SK-N-SH (cell line): ENCODE measurements around the gene OSBP2. TPM values are rescaled to one million over a fixed set of nuclear protein-coding genes. Genes with fewer than 3 reads are reported as not detected.
A peak's percentile ranks its signal among the peaks of the same experiment; 100 is the strongest.

ENCODE experiments used
- CTCF ChIA-PET: fragments of 300-600, 350-600 bp; formaldehyde crosslinking; extraction: SDS; loops from one replicate; lab custom pipeline; 2021; lab: Yijun Ruan, JAX
- POLR2A ChIA-PET: fragments of 350-600 bp; sonication (Branson Sonifier 250); formaldehyde crosslinking; extraction: SDS; loops from one replicate; lab custom pipeline; 2020; ENCODE audit warnings: antibody characterized with exemption, inconsistent platforms; lab: Yijun Ruan, JAX
- DNase-seq: peaks from one replicate; pipeline ENCODE4 v3.0.0; 2012
- H2AFZ ChIP-seq: fragments of 200-600 bp; sonication (generic); 2 replicates; pipeline ENCODE4 v1.8.1; 2016; ENCODE audit warnings: antibody characterized with exemption, mild to moderate bottlenecking, low read depth
- H3F3A ChIP-seq: fragments of 200-600 bp; sonication (generic); replicated peaks from 2 replicates; pipeline ENCODE3; 2016; ENCODE audit warnings: antibody characterized with exemption, mild to moderate bottlenecking; ENCODE audit not compliant: insufficient read depth
- H3K27ac ChIP-seq, 2 experiments: fragments of 200-500 bp in 1 of 2; fragments of 200-600 bp in 1 of 2; sonication (Bioruptor generic) in 1 of 2; sonication (generic), shearing (Covaris generic) in 1 of 2; 2 replicates each; pipeline versions ENCODE4 v1.5.1 to v1.6.1; 2014 to 2016; ENCODE audit warnings: low read depth in 2 of 2, inconsistent platforms in 1 of 2, low read length in 1 of 2, mild to moderate bottlenecking in 1 of 2, mixed read lengths in 1 of 2
- H3K27me3 ChIP-seq: fragments of 200-600 bp; sonication (generic), shearing (Covaris generic); 2 replicates; pipeline ENCODE4 v1.6.1; 2016; ENCODE audit warnings: mixed run types; ENCODE audit not compliant: insufficient read depth
- H3K36me3 ChIP-seq, 2 experiments: fragments of 200-500 bp in 1 of 2; fragments of 200-600 bp in 1 of 2; sonication (Bioruptor generic) in 1 of 2; sonication (generic) in 1 of 2; replicated peaks in 1 of 2; 2 replicates each; pipeline versions ENCODE3 to v1.5.1; 2014 to 2016; ENCODE audit warnings: low read length in 1 of 2, mild to moderate bottlenecking in 1 of 2; ENCODE audit not compliant: insufficient read depth in 2 of 2, control insufficient read depth in 1 of 2
- H3K4me1 ChIP-seq, 2 experiments: fragments of 200-500 bp in 1 of 2; fragments of 200-600 bp in 1 of 2; sonication (Bioruptor generic) in 1 of 2; sonication (generic), shearing (Covaris generic) in 1 of 2; 2 replicates each; pipeline versions ENCODE4 v1.5.1 to v1.6.1; 2014 to 2016; ENCODE audit warnings: low read depth in 1 of 2, low read length in 1 of 2, mixed run types in 1 of 2; ENCODE audit not compliant: insufficient read depth in 2 of 2, control insufficient read depth in 1 of 2
- H3K4me2 ChIP-seq: fragments of 200-600 bp; sonication (generic), shearing (Covaris generic); 2 replicates; pipeline ENCODE4 v1.6.1; 2017; ENCODE audit warnings: mixed run types
- H3K4me3 ChIP-seq, 2 experiments: fragments of 200-500 bp in 1 of 2; fragments of 200-600 bp in 1 of 2; sonication (Bioruptor generic) in 1 of 2; sonication (generic), shearing (Covaris generic) in 1 of 2; 2 replicates each; pipeline versions ENCODE4 v1.5.1 to v1.8.1; 2014 to 2016; ENCODE audit warnings: low read depth in 2 of 2, inconsistent platforms in 1 of 2, low read length in 1 of 2, mild to moderate bottlenecking in 1 of 2, mixed read lengths in 1 of 2, moderate library complexity in 1 of 2
- H3K79me2 ChIP-seq: fragments of 200-600 bp; sonication (generic); 2 replicates; pipeline ENCODE4 v1.8.1; 2017; ENCODE audit warnings: mild to moderate bottlenecking; ENCODE audit not compliant: insufficient read depth
- H3K9ac ChIP-seq: fragments of 200-600 bp; sonication (generic); 2 replicates; pipeline ENCODE4 v1.6.1; 2017; ENCODE audit warnings: mixed run types
- H3K9me2 ChIP-seq: fragments of 200-600 bp; sonication (generic); 2 replicates; pipeline ENCODE4 v1.6.1; 2017; ENCODE audit warnings: mixed run types
- H3K9me3 ChIP-seq: fragments of 200-600 bp; sonication (generic); 2 replicates; pipeline ENCODE4 v1.6.1; 2017; ENCODE audit warnings: mixed run types, mild to moderate bottlenecking, moderate library complexity
- H4K20me1 ChIP-seq: fragments of 200-600 bp; sonication (generic); 2 replicates; pipeline ENCODE4 v1.6.1; 2017; ENCODE audit warnings: mild to moderate bottlenecking, mixed run types; ENCODE audit not compliant: insufficient read depth
- CHD2 ChIP-seq: fragments of 150-350 bp; IDR thresholded peaks from 2 replicates; pipeline ENCODE4 v1.6.1; 2018; ENCODE audit warnings: low read length; ENCODE audit not compliant: partially characterized antibody
- CTCF ChIP-seq: fragments of 200-600 bp; sonication (generic); IDR thresholded peaks from 2 replicates; pipeline ENCODE4 v1.6.1; 2017; ENCODE audit warnings: antibody characterized with exemption, mild to moderate bottlenecking, moderate library complexity
- ELF1 ChIP-seq: IDR thresholded peaks from 2 replicates; pipeline ENCODE4 v1.4.0; 2012
- EP300 ChIP-seq, 2 experiments: IDR thresholded peaks; 2 replicates each; pipeline versions ENCODE4 v1.4.0 to v1.6.1; 2012; ENCODE audit warnings: borderline replicate concordance in 1 of 2, low read depth in 1 of 2, low read length in 1 of 2
- EZH2phosphoT487 ChIP-seq: fragments of 200-600 bp; sonication (generic); IDR thresholded peaks from 2 replicates; pipeline ENCODE4 v1.6.1; 2017; ENCODE audit warnings: low read depth, mixed run types, mild to moderate bottlenecking, antibody characterized with exemption, moderate library complexity, borderline replicate concordance
- FOXJ3 ChIP-seq: sonication (generic); formaldehyde crosslinking; IDR thresholded peaks from 2 replicates; pipeline ENCODE4 v1.5.1; 2020; ENCODE audit warnings: mild to moderate bottlenecking, missing genetic modification reagents
- FOXM1 ChIP-seq: IDR thresholded peaks from 2 replicates; pipeline ENCODE4 v1.4.0; 2012; ENCODE audit warnings: low read depth, mild to moderate bottlenecking
- GATA2 ChIP-seq: sonication (generic); formaldehyde crosslinking; IDR thresholded peaks from 2 replicates; pipeline ENCODE4 v1.5.0; 2020; ENCODE audit warnings: mild to moderate bottlenecking, missing genetic modification reagents
- JUND ChIP-seq: IDR thresholded peaks from 2 replicates; pipeline ENCODE4 v1.4.0; 2012
- RAD21 ChIP-seq: IDR thresholded peaks from 2 replicates; pipeline ENCODE4 v1.6.1; 2012; ENCODE audit warnings: mild to moderate bottlenecking, low read length
- RCOR1 ChIP-seq: fragments of 150-350 bp; IDR thresholded peaks from 2 replicates; pipeline ENCODE4 v1.6.1; 2017; ENCODE audit warnings: antibody characterized with exemption, low read length
- RFX5 ChIP-seq: IDR thresholded peaks from 2 replicates; pipeline ENCODE4 v1.6.1; 2012; ENCODE audit warnings: mild to moderate bottlenecking, improper control_type of control experiment, low read length
- RXRA ChIP-seq: IDR thresholded peaks from 2 replicates; pipeline ENCODE4 v1.4.0; 2012; ENCODE audit warnings: low read depth, mild to moderate bottlenecking, borderline replicate concordance
- SIN3A ChIP-seq: IDR thresholded peaks from 2 replicates; pipeline ENCODE4 v1.6.1; 2012; ENCODE audit warnings: low read depth, mild to moderate bottlenecking, low read length, moderate library complexity, borderline replicate concordance
- SMC3 ChIP-seq: IDR thresholded peaks from 2 replicates; pipeline ENCODE4 v1.6.1; 2012; ENCODE audit warnings: low read depth, low read length, improper control_type of control experiment
- TAF1 ChIP-seq: IDR thresholded peaks from 2 replicates; pipeline ENCODE4 v1.6.1; 2012; ENCODE audit warnings: low read depth, mild to moderate bottlenecking, low read length, moderate library complexity, borderline replicate concordance
- TCF12 ChIP-seq: IDR thresholded peaks from 2 replicates; pipeline ENCODE4 v1.4.0; 2012
- TEAD4 ChIP-seq: IDR thresholded peaks from 2 replicates; pipeline ENCODE4 v1.4.0; 2012; ENCODE audit warnings: mild to moderate bottlenecking, borderline replicate concordance; ENCODE audit not compliant: insufficient read depth
- USF2 ChIP-seq: fragments of 150-350 bp; IDR thresholded peaks from 2 replicates; pipeline ENCODE4 v1.6.1; 2017; ENCODE audit warnings: antibody characterized with exemption, low read length, low read depth, borderline replicate concordance
- WGBS: methylation state at CpG from one replicate; pipeline ENCODE4 v1.1.6; 2017; ENCODE audit warnings: low lambda C conversion rate; 5-methylcytosine and 5-hydroxymethylcytosine counted together
- polyA plus RNA-seq, 3 experiments: library from polyadenylated mRNA; depleted of rRNA; stranded (reverse); fragments of >200 nt; gene quantifications; 2 replicates each; pipeline ENCODE4 v1.2.3, GENCODE V29; 2012

The OSBP2 gene
- polyA plus RNA-seq, 1 of the 3 experiments (the other 2 are of a cell fraction) = 3.1 TPM

- H3K36me3 ChIP-seq = no peaks in the 10 kb centered on the region
- no peaks in the 10 kb centered on the region for H3K79me2 ChIP-seq
- no peak for TF ChIP-seq JUND
- TF ChIP-seq RAD21 = peak; percentile 64
- peak; percentile 73 for TF ChIP-seq CTCF
- no peak for TF ChIP-seq RCOR1
- TF ChIP-seq SMC3 = peak; percentile 75
- TF ChIP-seq CHD2 = no peak
- peak; percentile 79 for DNase-seq
- H3K4me3 ChIP-seq = no peak overlapping the region; a peak in 1 of 4 replicates
- H3K27ac ChIP-seq = no peak overlapping the region
- no peak overlapping the region for H2AFZ ChIP-seq
- H3K27me3 ChIP-seq = no peaks in the 10 kb centered on the region
- H3K9me3 ChIP-seq = no peaks in the 10 kb centered on the region
- H3K9me2 ChIP-seq = no peaks in the 10 kb centered on the region
- H3K4me1 ChIP-seq = no peaks in the 10 kb centered on the region
- 73% methylated on average over 10 of the region's 17 CpGs for WGBS
- POLR2A ChIA-PET = no interaction called here
- CTCF ChIA-PET = interaction anchor here (0.7 to 5.3 kb wide), 32 partner anchors 9 to 253 kb away, joined by 3 to 33 read pairs (median 4); no protein-coding TSS in a partner anchor
- H3K9ac ChIP-seq = no peak overlapping the region
- no peaks in the 10 kb centered on the region for H3F3A ChIP-seq
- H3K4me2 ChIP-seq = no peak overlapping the region
- H4K20me1 ChIP-seq = no peaks in the 10 kb centered on the region
Measured at GRCh38 chr22:30890686-30891442, 196.2 kb downstream of the OSBP2 start.

- H3K4me2 ChIP-seq = no peak overlapping the region
- H4K20me1 ChIP-seq = no peaks in the 10 kb centered on the region
- no peaks in the 10 kb centered on the region for H3K9me2 ChIP-seq
- H3K4me1 ChIP-seq = no peaks in the 10 kb centered on the region
- TF ChIP-seq TEAD4 (no peak), EP300 (IDR thresholded peaks at IDR 0.05; ENCODE audit: borderline replicate concordance in 1 of 2, low read depth in 1 of 2, low read length in 1 of 2) (no peak), RAD21 (no peak), TAF1 (no peak), RCOR1 (no peak), TCF12 (no peak), SMC3 (no peak), FOXJ3 (CRISPR knock-in tag) (no peak), JUND (no peak), GATA2 (CRISPR knock-in tag) (no peak), RFX5 (no peak), RXRA (no peak), EZH2phosphoT487 (no peak), USF2 (no peak), ELF1 (no peak), SIN3A (no peak), FOXM1 (no peak), CTCF (no peak)
- TF ChIP-seq, all 33 proteins: peak for 0
- Histone ChIP-seq H3K27me3 (no peaks in the 10 kb centered on the region), H3K4me3 (no peak overlapping the region), H3K36me3 (no peaks in the 10 kb centered on the region), H2AFZ (no peak overlapping the region), H3K79me2 (no peaks in the 10 kb centered on the region), H3F3A (no peaks in the 10 kb centered on the region), H3K27ac (no peak overlapping the region), H3K9ac (no peak overlapping the region), H3K9me3 (no peaks in the 10 kb centered on the region)
- POLR2A ChIA-PET = no interaction called here
- 75% methylated on average over 8 of the region's 8 CpGs for WGBS
- DNase-seq = no peak
- CTCF ChIA-PET = interaction anchor here (0.9 to 5.3 kb wide), 23 partner anchors 10 to 254 kb away, joined by 3 to 33 read pairs (median 4); no protein-coding TSS in a partner anchor
Measured at GRCh38 chr22:30891443-30891755, 196.7 kb downstream of the OSBP2 start.
